ENCODE measurements around the gene OR51V1. TPM values are rescaled to one million over a fixed set of nuclear protein-coding genes. Genes with fewer than 3 reads are reported as not detected.
"Not testable (repeated sequence)": the region's sequence is repeated elsewhere in the genome, so short reads cannot be mapped to it uniquely, and the experiment has no call there.

The OR51V1 gene, protein sequence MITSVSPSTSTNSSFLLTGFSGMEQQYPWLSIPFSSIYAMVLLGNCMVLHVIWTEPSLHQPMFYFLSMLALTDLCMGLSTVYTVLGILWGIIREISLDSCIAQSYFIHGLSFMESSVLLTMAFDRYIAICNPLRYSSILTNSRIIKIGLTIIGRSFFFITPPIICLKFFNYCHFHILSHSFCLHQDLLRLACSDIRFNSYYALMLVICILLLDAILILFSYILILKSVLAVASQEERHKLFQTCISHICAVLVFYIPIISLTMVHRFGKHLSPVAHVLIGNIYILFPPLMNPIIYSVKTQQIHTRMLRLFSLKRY
- total RNA-seq, result not detected

GRCh38 chr11:5200582-5200981, at the start of gene OR51V1:
Gene OR51V1 (minus strand): TSS chr11:5200682. CDS start chr11:5200682, 0 bp downstream.
- no peak for DNase-seq (ENCODE audit: low spot score)

GRCh38 chr11:5249807-5250396, 49.4 kb upstream of the OR51V1 start, which contains the start of gene HBG1:
Gene HBG1 (minus strand): TSS chr11:5249857. CDS start chr11:5249804, 53 bp downstream.
- DNase-seq (ENCODE audit: low spot score), result not testable (repeated sequence)

DNA sequence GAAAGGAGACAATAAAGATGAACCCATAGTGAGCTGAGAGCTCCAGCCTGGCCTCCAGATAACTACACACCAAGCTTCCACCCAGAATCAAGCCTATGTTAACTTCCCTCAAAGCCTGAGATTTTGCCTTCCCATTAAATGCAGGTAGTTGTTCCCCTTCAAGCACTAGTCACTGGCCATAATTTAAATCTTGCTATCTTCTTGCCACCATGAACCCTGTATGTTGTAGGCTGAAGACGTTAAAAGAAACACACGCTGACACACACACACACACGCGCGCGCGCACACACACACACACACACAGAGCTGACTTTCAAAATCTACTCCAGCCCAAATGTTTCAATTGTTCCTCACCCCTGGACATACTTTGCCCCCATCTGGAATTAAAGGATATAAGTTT, 48.0 kb upstream of the OR51V1 start:
- DNase-seq (ENCODE audit: low spot score), result not testable (repeated sequence)

- DNase-seq (ENCODE audit: low spot score), result no peak
These were observed 47.1 kb upstream of the OR51V1 start for GRCh38 chr11:5247472-5248192.

DNA sequence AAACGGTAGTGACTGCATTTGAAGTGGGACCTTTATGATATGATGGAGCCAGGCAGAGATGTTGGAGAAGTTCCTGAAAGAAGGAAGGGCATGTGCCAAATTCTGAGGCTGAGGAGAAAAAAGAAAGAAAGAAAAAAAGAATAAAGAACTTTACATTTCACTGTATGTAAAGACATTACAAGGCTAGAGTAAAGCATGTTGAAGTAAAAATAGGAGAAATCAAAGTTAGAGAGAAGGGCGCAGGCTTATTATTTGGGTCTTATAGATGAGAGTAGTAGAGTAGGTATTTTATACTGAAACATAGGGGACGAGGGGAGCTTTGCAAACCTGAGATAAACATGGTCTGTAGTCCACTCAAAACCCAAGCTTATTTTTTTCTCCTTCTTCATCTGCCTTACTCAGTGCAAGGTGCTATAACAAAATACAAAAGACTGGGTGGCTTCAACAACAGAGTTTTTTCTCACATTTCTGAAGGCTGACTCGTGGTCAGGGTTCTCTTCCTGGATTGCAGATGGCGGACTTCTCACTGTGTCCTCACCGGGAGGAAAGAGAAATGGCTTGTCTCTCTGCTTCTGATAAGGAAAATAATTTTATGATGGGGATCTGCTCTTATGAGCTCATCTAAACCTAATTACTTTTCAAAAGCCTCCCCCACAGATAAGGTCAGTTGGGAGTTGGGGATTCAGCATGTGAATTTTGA, 46.4 kb upstream of the OR51V1 start:
- DNase-seq (ENCODE audit: low spot score), result no peak

- no peak for DNase-seq (ENCODE audit: low spot score)
These were observed 44.7 kb upstream of the OR51V1 start for GRCh38 chr11:5245155-5245554.

- DNase-seq (ENCODE audit: low spot score), result no peak
These were observed 43.3 kb upstream of the OR51V1 start for GRCh38 chr11:5243816-5244180.

DNA sequence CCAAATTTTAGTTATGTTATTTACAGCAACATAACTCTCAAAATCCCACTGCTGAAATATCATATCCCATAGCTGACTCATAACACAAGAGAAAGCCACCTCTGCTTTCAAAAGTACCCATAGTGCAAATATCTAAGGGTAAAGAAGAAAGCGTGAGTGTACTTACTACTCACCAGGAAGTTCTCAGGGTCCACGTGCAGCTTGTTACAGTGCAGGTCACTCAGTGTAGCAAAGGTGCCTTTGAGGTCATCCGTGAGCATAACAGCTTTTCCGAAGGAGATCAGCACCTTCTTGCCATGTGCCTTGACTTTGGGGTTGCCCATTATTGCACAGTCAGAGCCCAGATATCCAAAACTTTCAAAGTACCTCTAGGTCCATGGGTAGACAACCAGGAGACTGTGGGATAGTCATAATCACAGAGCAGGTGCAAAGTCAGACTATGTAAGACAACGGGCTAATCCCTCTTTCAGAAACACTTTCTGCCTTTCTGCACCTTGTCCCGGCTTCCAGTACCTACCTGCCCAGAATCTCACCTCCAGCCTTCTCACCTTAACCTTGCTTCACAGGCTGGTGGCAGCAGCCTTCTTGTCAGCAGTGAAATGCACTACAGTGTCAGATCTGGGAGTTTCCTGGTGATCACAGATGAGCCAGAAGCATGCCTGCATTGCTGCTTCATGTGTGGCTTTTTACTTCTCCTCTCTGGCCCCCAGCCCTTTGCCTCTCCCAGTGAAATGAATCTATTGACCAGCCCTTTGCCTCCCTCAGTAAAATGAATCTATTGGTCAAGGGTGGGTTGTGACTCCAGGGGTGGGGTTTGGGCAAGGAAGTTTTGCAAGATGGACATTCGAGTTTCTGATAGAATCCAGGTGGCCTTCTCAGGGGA, 42.7 kb upstream of the OR51V1 start:
- no peak for DNase-seq (ENCODE audit: low spot score)

- no peak for DNase-seq (ENCODE audit: low spot score)
These were observed 41.7 kb upstream of the OR51V1 start for GRCh38 chr11:5242208-5242607.

- DNase-seq (ENCODE audit: low spot score), result no peak
These were observed 41.0 kb upstream of the OR51V1 start for GRCh38 chr11:5241458-5241857.

GRCh38 chr11:5240458-5240857, 40.0 kb upstream of the OR51V1 start:
- DNase-seq (ENCODE audit: low spot score), result no peak

DNA sequence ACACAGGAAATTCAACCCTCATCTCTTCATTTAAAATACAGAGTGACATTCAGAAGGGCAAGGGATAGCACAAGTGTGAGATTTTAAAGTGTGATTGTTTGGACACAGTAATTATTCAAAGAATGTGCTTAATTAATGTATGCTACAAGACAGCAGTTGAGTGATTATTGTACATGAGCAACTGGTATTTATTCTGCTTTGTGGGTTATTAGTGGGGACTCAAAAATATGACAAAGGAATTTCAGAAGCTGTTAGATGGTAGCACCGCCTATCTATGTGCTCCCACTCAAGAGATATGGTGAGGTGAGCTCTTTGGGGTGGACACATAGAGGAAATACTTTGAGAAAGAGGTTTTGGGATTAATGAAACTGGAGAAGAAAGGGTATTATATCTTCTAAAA, 39.6 kb upstream of the OR51V1 start:
- no peak for DNase-seq (ENCODE audit: low spot score)

DNA sequence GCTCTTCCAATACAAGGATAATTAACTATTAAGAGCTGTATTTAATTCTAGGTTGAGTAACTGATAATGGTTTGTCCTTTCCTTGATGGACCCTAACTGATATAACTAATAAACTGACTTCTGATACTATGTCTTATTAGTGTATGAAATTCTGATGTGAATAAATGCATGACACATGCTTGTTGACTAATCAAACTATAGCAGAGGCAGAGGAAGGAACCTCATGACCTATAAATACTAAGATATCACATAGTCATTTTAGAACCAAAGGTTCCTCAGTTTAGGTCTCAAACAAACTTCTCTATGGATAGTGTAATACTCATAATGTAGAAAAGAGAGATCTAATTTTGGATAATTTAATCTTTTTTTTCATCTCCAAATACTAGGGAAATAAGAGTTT, 38.6 kb upstream of the OR51V1 start:
- no peak for DNase-seq (ENCODE audit: low spot score)

DNA sequence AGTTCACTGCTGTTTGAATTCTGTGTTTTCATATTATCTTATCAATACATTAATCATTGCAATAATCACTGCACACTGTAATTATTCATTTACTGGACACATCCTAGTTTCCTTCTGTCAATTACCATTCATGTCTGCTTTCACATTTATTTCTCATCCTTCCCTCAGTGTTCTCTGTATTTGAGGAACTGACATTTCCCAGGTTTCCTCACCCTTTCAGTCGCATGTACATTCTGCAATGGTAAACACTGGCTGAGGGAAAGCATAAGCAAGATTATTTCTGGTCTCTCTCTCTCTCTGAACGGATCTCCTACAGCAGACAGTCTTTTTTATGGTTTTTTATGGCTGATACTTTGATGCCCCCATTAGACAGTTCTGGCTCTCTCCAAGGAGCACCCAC, 38.0 kb upstream of the OR51V1 start:
- DNase-seq (ENCODE audit: low spot score), result no peak

GRCh38 chr11:5237420-5237819, 36.9 kb upstream of the OR51V1 start:
- no peak for DNase-seq (ENCODE audit: low spot score)

DNA sequence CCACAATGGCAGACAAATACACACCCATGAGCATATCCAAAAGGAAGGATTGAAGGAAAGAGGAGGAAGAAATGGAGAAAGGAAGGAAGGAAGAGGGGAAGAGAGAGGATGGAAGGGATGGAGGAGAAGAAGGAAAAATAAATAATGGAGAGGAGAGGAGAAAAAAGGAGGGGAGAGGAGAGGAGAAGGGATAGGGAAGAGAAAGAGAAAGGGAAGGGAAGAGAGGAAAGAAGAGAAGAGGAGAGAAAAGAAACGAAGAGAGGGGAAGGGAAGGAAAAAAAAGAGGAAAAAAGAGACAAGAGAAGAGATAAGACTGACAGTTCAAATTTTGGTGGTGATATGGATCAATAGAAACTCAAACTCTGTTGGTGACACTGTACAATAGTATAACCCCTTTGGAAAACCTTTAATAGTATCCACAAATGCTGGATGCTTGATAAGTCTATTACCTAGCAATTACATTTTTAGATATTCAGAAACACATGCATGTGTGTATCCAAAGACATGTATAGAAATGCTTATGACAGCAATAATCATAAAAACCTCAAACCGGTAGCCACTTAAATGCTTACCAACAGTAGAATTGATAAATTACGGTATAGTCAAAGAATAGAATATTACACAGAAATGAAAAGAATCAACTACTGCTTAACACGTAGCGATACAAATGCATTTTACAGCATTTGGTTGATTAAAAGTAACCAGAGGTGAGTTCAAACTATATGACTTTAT, 35.0 kb upstream of the OR51V1 start:
- DNase-seq (ENCODE audit: low spot score), result no peak

DNA sequence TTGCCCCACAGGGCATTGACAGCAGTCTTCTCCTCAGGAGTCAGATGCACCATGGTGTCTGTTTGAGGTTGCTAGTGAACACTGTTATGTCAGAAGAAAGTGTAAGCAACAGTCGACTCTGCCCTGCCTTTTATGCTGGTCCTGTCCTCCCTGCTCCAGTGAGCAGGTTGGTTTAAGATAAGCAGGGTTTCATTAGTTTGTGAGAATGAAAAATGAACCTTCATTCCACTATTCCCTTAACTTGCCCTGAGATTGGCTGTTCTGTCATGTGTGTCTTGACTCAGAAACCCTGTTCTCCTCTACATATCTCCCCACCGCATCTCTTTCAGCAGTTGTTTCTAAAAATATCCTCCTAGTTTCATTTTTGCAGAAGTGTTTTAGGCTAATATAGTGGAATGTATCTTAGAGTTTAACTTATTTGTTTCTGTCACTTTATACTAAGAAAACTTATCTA, 33.9 kb upstream of the OR51V1 start, which contains the start of gene HBD:
Gene HBD, minus strand, starts transcription at position 103 of the 454 bp plus-strand sequence. Its CDS starts 50 bp downstream, at position 53.
- DNase-seq (ENCODE audit: low spot score), result no peak

DNA sequence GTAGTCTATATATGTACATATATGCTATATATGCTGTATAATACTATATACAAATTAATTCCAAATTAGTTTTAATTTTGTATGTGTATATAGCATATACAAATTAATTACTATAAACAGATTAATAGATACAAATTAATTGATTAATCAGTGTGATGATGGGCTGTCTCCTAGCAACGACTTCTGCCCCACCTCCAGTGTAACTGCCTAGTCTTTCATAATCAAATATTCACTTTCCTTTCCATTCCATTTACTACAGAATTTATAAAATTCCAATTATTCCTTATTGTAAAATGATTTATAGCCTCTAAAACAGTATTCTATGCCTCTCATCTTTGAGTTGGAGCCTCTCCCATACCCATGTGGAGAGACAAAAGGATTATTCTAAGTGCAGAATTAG, 32.8 kb upstream of the OR51V1 start:
- DNase-seq (ENCODE audit: low spot score), result no peak

- no peak for DNase-seq (ENCODE audit: low spot score)
These were observed 32.3 kb upstream of the OR51V1 start for GRCh38 chr11:5232821-5233220.

GRCh38 chr11:5232176-5232575, 31.7 kb upstream of the OR51V1 start:
- DNase-seq (ENCODE audit: low spot score), result no peak
